H9 (cell line): Measurements from ENCODE around the gene VWC2L. TPM values are rescaled to one million over a fixed set of nuclear protein-coding genes. Genes with fewer than 3 reads are reported as not detected.

Source experiments
- DNase-seq: peaks from one replicate; pipeline ENCODE4 v3.0.0-alpha.2; 2017
- H2AFZ ChIP-seq: one replicate; pipeline ENCODE4 v1.6.1; 2013; ENCODE audit warnings: mild to moderate bottlenecking, low read length, control low read depth, moderate library complexity
- H2AK5ac ChIP-seq: 2 replicates; pipeline ENCODE4 v1.6.1; 2013; ENCODE audit warnings: low read length, control low read depth, mixed read lengths; ENCODE audit not compliant: insufficient read length
- H2BK120ac ChIP-seq: one replicate; pipeline ENCODE4 v1.6.1; 2013; ENCODE audit warnings: low read depth, mild to moderate bottlenecking, low read length, control low read depth, inconsistent platforms; ENCODE audit not compliant: poor library complexity, severe bottlenecking
- H2BK12ac ChIP-seq: 2 replicates; pipeline ENCODE4 v1.6.1; 2013; ENCODE audit warnings: low read length, control low read depth, mixed read lengths, low read depth; ENCODE audit not compliant: insufficient read length
- H2BK15ac ChIP-seq: 2 replicates; pipeline ENCODE4 v1.6.1; 2013; ENCODE audit warnings: low read depth, low read length, control low read depth
- H2BK20ac ChIP-seq: one replicate; pipeline ENCODE4 v1.6.1; 2013; ENCODE audit warnings: low read depth, mild to moderate bottlenecking, low read length, control low read depth, inconsistent platforms; ENCODE audit not compliant: poor library complexity, severe bottlenecking
- H2BK5ac ChIP-seq: 2 replicates; pipeline ENCODE4 v1.6.1; 2013; ENCODE audit warnings: low read length, control low read depth, mixed read lengths; ENCODE audit not compliant: insufficient read length
- H3K14ac ChIP-seq: 2 replicates; pipeline ENCODE4 v1.6.1; 2013; ENCODE audit warnings: low read length, control low read depth; ENCODE audit not compliant: insufficient read depth
- H3K18ac ChIP-seq: 2 replicates; pipeline ENCODE4 v1.6.1; 2013; ENCODE audit warnings: low read depth, mild to moderate bottlenecking, mixed read lengths, low read length, control low read depth; ENCODE audit not compliant: insufficient read length
- H3K23ac ChIP-seq: 2 replicates; pipeline ENCODE4 v1.6.1; 2013; ENCODE audit warnings: low read length, control low read depth, mixed read lengths, low read depth; ENCODE audit not compliant: insufficient read length
- H3K23me2 ChIP-seq: 2 replicates; pipeline ENCODE4 v1.6.1; 2013; ENCODE audit warnings: low read depth, mild to moderate bottlenecking, mixed read lengths, low read length, control low read depth; ENCODE audit not compliant: insufficient read length, poor library complexity, severe bottlenecking
- H3K27ac ChIP-seq: 2 replicates; pipeline ENCODE4 v1.5.1; 2013; ENCODE audit warnings: low read length, control low read depth, mixed read lengths, low read depth; ENCODE audit not compliant: insufficient read length
- H3K27me3 ChIP-seq: 2 replicates; pipeline ENCODE4 v1.6.1; 2013; ENCODE audit warnings: low read length, control low read depth, inconsistent platforms; ENCODE audit not compliant: insufficient read depth
- H3K4ac ChIP-seq: 2 replicates; pipeline ENCODE4 v1.6.1; 2013; ENCODE audit warnings: low read depth, mild to moderate bottlenecking, control low read depth, inconsistent platforms, low read length, moderate library complexity
- H3K4me1 ChIP-seq: 2 replicates; pipeline ENCODE4 v1.6.1; 2013; ENCODE audit warnings: low read length, control low read depth, inconsistent platforms; ENCODE audit not compliant: insufficient read depth
- H3K4me2 ChIP-seq: 2 replicates; pipeline ENCODE4 v1.6.1; 2013; ENCODE audit warnings: low read length, control low read depth, mixed read lengths; ENCODE audit not compliant: insufficient read length, insufficient read depth
- H3K56ac ChIP-seq: 2 replicates; pipeline ENCODE4 v1.6.1; 2013; ENCODE audit warnings: low read depth, mild to moderate bottlenecking, mixed read lengths, low read length, control low read depth; ENCODE audit not compliant: insufficient read length
- H3K79me1 ChIP-seq: 2 replicates; pipeline ENCODE4 v1.6.1; 2013; ENCODE audit warnings: low read depth, mild to moderate bottlenecking, moderate library complexity, low read length, control low read depth, inconsistent platforms; ENCODE audit not compliant: insufficient read depth, poor library complexity, severe bottlenecking
- H3K79me2 ChIP-seq: 2 replicates; pipeline ENCODE4 v1.6.1; 2013; ENCODE audit warnings: low read length, control low read depth, inconsistent platforms; ENCODE audit not compliant: insufficient read depth
- H3K9ac ChIP-seq: 2 replicates; pipeline ENCODE4 v1.6.1; 2013; ENCODE audit warnings: low read length, control low read depth, mixed read lengths; ENCODE audit not compliant: insufficient read length; ENCODE audit errors: extremely low read depth
- H3K9me3 ChIP-seq: one replicate; pipeline ENCODE4 v1.6.1; 2013; ENCODE audit warnings: low read depth, low read length, inconsistent platforms; ENCODE audit not compliant: control insufficient read depth
- H3T11ph ChIP-seq: one replicate; pipeline ENCODE4 v1.6.1; 2013; ENCODE audit warnings: mild to moderate bottlenecking, low read length, control low read depth, inconsistent platforms
- H4K20me1 ChIP-seq: one replicate; pipeline ENCODE4 v1.6.1; 2013; ENCODE audit not compliant: control insufficient read depth, insufficient read length, insufficient read depth
- H4K5ac ChIP-seq: 2 replicates; pipeline ENCODE4 v1.6.1; 2013; ENCODE audit warnings: low read depth, mild to moderate bottlenecking, mixed read lengths, low read length, control low read depth; ENCODE audit not compliant: insufficient read length
- H4K8ac ChIP-seq: replicated peaks from 2 replicates; pipeline ENCODE4 v1.6.1; 2013; ENCODE audit warnings: low read length, control low read depth, mixed read lengths, low read depth; ENCODE audit not compliant: insufficient read length
- H4K91ac ChIP-seq: 2 replicates; pipeline ENCODE4 v1.6.1; 2013; ENCODE audit warnings: low read depth, mild to moderate bottlenecking, moderate library complexity, mixed read lengths, low read length, control low read depth; ENCODE audit not compliant: insufficient read length
- H3K27ac Mint-ChIP-seq, 3 experiments: 2 replicates in 2 of 3; 3 replicates in 1 of 3; pipeline ENCODE4 v1.8.0; 2020 to 2021; ENCODE audit warnings: mixed read lengths in 3 of 3, mild to moderate bottlenecking in 1 of 3, moderate library complexity in 1 of 3
- H3K27me3 Mint-ChIP-seq: 2 replicates; pipeline ENCODE4 v1.8.0; 2021; ENCODE audit warnings: low read depth, mild to moderate bottlenecking, moderate library complexity, mixed read lengths
- H3K36me3 Mint-ChIP-seq, 3 experiments: 2 replicates in 2 of 3; 3 replicates in 1 of 3; pipeline ENCODE4 v1.8.0; 2020 to 2021; ENCODE audit warnings: low read depth in 3 of 3, mixed read lengths in 3 of 3; ENCODE audit not compliant: insufficient read depth in 1 of 3
- H3K4me1 Mint-ChIP-seq, 2 experiments: 2 replicates each; pipeline ENCODE4 v1.8.0; 2020; ENCODE audit warnings: mixed read lengths in 2 of 2
- H3K4me3 Mint-ChIP-seq, 2 experiments: 2 replicates in 1 of 2; 3 replicates in 1 of 2; pipeline ENCODE4 v1.8.0; 2020 to 2021; ENCODE audit warnings: mild to moderate bottlenecking in 2 of 2, mixed read lengths in 2 of 2, moderate library complexity in 1 of 2
- H3K9me3 Mint-ChIP-seq, 2 experiments: 2 replicates in 1 of 2; 3 replicates in 1 of 2; pipeline ENCODE4 v1.8.0; 2020; ENCODE audit warnings: mild to moderate bottlenecking in 2 of 2, mixed read lengths in 2 of 2, moderate library complexity in 1 of 2
- CTCF ChIP-seq: fragments of 200-600 bp; sonication (generic); conservative IDR thresholded peaks from 3 replicates; pipeline ENCODE4 v1.8.0; 2021; ENCODE audit warnings: antibody characterized with exemption, mild to moderate bottlenecking
- WGBS: extraction: QIAGEN DNeasy Blood & Tissue Kit; methylation state at CpG from one replicate; pipeline ENCODE4 v1.1.7; 2013; ENCODE audit warnings: missing lambda C conversion rate, low lambda C conversion rate, mixed read lengths; ENCODE audit not compliant: insufficient read length; ENCODE audit errors: extremely low coverage; 5-methylcytosine and 5-hydroxymethylcytosine counted together
- total RNA-seq: library from RNA; stranded (reverse); gene quantifications from 2 replicates; pipeline ENCODE4 v1.2.1, GENCODE V29; 2021

The VWC2L gene
- total RNA-seq, 1 experiment from 2014 or later: not detected

- TF ChIP-seq CTCF: no peak
- Histone ChIP-seq H3K14ac (no peak overlapping the region), H4K20me1 (no peaks in the 10 kb centered on the region), H3K23me2 (no peaks in the 10 kb centered on the region), H2BK12ac (no peak overlapping the region), H2BK120ac (no peak overlapping the region), H3K56ac (no peak overlapping the region), H3K9me3 (no peaks in the 10 kb centered on the region), H4K91ac (no peak overlapping the region), H4K5ac (no peak overlapping the region), H3K79me2 (no peaks in the 10 kb centered on the region), H2BK5ac (no peak overlapping the region), H3K27me3 (no peaks in the 10 kb centered on the region), H2AFZ (no peak overlapping the region), H3K4ac (no peak overlapping the region), H3K4me1 (no peaks in the 10 kb centered on the region), H3K4me2 (no peak overlapping the region), H4K8ac (no peak overlapping the region), H3T11ph (no peak overlapping the region), H2BK20ac (no peak overlapping the region), H3K18ac (no peak overlapping the region), H2AK5ac (no peak overlapping the region), H2BK15ac (no peak overlapping the region), H3K23ac (no peak overlapping the region), H3K9ac (no peak overlapping the region), H3K79me1 (no peaks in the 10 kb centered on the region), H3K27ac (no peak overlapping the region)
- Mint-ChIP-seq H3K4me3 (no peak overlapping the region), H3K36me3 (no peaks in the 10 kb centered on the region), H3K9me3 (no peaks in the 10 kb centered on the region), H3K27me3 (0 out of 2 replicates have a peak, but pooled peaks cover 2% of the 10 kb centered on the region), H3K27ac (no peak overlapping the region), H3K4me1 (0 out of 4 replicates have a peak, but pooled peaks cover 0 to 2% of the 10 kb centered on the region in 2 experiments)
- no CpG with 5 or more reads among the region's 1 CpG for WGBS
- DNase-seq: no peak
Observed at GRCh38 chr2:214514704-214515103, 103.8 kb downstream of the VWC2L start.
